ENCODE data around the gene NRP1. TPM values are rescaled to one million over a fixed set of nuclear protein-coding genes. Genes with fewer than 3 reads are reported as not detected.

The NRP1 gene
- total RNA-seq, 1 experiment from 2014 or later, result 555 TPM

DNA sequence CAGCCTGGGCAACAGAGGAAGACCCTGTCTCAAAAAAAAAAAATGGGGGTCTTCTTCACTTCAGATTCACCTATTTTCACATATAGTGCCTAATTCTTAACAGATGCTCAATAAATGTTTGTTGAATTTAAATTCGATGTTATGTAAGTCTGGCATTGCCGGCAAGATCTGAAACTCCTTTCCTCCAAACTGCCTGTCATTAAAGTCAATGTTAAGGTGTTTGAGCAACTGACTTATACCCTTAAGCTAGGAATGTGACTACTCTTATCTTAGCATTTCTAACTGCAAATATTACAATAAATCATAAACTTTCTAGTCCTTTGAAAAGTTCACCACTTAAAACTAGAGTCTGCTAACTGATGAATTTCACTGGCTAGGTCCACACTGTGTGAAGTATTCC, 95.2 kb downstream of the NRP1 start:
- no peaks in the 10 kb centered on the region for H3K9me3 ChIP-seq (ENCODE audit: low read length)
- no peak; the same call in 1 of the 2 replicates for ATAC-seq
- CTCF ChIA-PET, result interaction anchor here (0.5 to 1.4 kb wide), 3 partner anchors 22 to 1517 kb away, joined by 3 to 6 read pairs (median 4); no protein-coding TSS in a partner anchor

DNA sequence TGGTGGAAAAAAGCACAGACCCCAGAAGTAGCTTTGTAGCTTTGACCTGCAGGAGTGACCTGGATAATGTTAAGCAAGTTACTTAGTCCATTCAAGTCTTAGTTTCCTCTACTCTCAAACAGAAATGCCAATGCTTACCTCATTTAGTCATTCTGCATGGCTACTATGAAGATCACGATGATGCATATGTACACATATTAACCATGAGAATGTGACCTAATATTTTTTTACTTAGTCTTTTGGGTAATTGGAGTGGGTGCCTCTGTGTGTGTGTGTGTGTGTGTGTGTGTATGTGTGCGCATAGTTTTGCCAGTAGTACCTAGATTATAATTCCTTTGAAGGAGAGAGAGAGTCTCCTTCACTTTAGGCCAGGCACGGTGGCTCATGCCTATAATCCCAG, 95.8 kb downstream of the NRP1 start:
- Histone ChIP-seq H3K9me3 (ENCODE audit: low read length) (no peaks in the 10 kb centered on the region), H4K20me1 (ENCODE audit: low read length) (no peaks in the 10 kb centered on the region), H3K4me2 (ENCODE audit: low read length) (peak overlapping the region; percentile 50), H3K27me3 (ENCODE audit: low read length) (no peaks in the 10 kb centered on the region), H3K4me1 (ENCODE audit: insufficient read depth, low read length) (peaks cover 61% of the 10 kb centered on the region), H3K79me2 (ENCODE audit: low read length) (peaks cover 33% of the 10 kb centered on the region), H3K4me3 (ENCODE audit: low read length) (peak overlapping the region; percentile 2; the same call in 1 of the 2 replicates), H3F3A (ENCODE audit: low read length, unreplicated experiment) (peaks cover 33% of the 10 kb centered on the region), H3K9ac (ENCODE audit: low read length) (peak overlapping the region; percentile 63), H3K27ac (ENCODE audit: low read length) (peak overlapping the region; percentile 66), H3K36me3 (ENCODE audit: low read depth, low read length) (peaks cover 71% of the 10 kb centered on the region), H2AFZ (ENCODE audit: low read length) (no peak overlapping the region), H3K9me2 (replicated peaks; ENCODE audit: low read length) (no peaks in the 10 kb centered on the region)
- ChIA-PET POLR2A (ENCODE audit: unreplicated experiment) (interaction anchor here (0.6 kb wide), 2 partner anchors 25 to 162 kb away, joined by 3 read pairs; no protein-coding TSS in a partner anchor), CTCF (interaction anchor here (0.7 to 1.4 kb wide), 3 partner anchors 45 to 1518 kb away, joined by 3 to 4 read pairs (median 3); no protein-coding TSS in a partner anchor)
- no TSS peak for BruUV-seq (replicated peaks)
- intact Hi-C loops (cut with micrococcal nuclease), result loop anchor here (1.0 kb wide), 10 partner anchors 10 to 104 kb away; no protein-coding TSS in a partner anchor
- ATAC-seq, result peak; percentile 47
- TF ChIP-seq EZH2 (IDR thresholded peaks at IDR 0.05; ENCODE audit: low read length, unreplicated experiment), result no peak
- TF ChIP-seq EZH2phosphoT487 (IDR thresholded peaks at IDR 0.05; ENCODE audit: borderline replicate concordance, low read length), result no peak
- TF ChIP-seq, protein P1, sequence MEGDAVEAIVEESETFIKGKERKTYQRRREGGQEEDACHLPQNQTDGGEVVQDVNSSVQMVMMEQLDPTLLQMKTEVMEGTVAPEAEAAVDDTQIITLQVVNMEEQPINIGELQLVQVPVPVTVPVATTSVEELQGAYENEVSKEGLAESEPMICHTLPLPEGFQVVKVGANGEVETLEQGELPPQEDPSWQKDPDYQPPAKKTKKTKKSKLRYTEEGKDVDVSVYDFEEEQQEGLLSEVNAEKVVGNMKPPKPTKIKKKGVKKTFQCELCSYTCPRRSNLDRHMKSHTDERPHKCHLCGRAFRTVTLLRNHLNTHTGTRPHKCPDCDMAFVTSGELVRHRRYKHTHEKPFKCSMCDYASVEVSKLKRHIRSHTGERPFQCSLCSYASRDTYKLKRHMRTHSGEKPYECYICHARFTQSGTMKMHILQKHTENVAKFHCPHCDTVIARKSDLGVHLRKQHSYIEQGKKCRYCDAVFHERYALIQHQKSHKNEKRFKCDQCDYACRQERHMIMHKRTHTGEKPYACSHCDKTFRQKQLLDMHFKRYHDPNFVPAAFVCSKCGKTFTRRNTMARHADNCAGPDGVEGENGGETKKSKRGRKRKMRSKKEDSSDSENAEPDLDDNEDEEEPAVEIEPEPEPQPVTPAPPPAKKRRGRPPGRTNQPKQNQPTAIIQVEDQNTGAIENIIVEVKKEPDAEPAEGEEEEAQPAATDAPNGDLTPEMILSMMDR (conservative IDR thresholded peaks at IDR 0.05; ENCODE audit: low read depth, low read length), result no peak
- peak; percentile 100 for DNase-seq

More for the DNA sequence above, 95.2 kb downstream of the NRP1 start:
- H3K4me2 ChIP-seq (ENCODE audit: low read length), result peak overlapping the region; percentile 50
- POLR2A ChIA-PET (ENCODE audit: unreplicated experiment), result interaction anchor here (0.6 to 1.3 kb wide), 6 partner anchors 10 to 165 kb away, joined by 3 to 8 read pairs (median 4); no protein-coding TSS in a partner anchor
- H3K4me1 ChIP-seq (ENCODE audit: insufficient read depth, low read length), result peaks cover 61% of the 10 kb centered on the region
- peak overlapping the region; percentile 66 for H3K27ac ChIP-seq (ENCODE audit: low read length)
- peak overlapping the region; percentile 63 for H3K9ac ChIP-seq (ENCODE audit: low read length)
- TF ChIP-seq EZH2 (IDR thresholded peaks at IDR 0.05; ENCODE audit: low read length, unreplicated experiment), result no peak
- TF ChIP-seq, protein P1 (conservative IDR thresholded peaks at IDR 0.05; ENCODE audit: low read depth, low read length), result no peak
- TF ChIP-seq EZH2phosphoT487 (IDR thresholded peaks at IDR 0.05; ENCODE audit: borderline replicate concordance, low read length), result no peak
- H3K9me2 ChIP-seq (replicated peaks; ENCODE audit: low read length), result no peaks in the 10 kb centered on the region
- H3F3A ChIP-seq (ENCODE audit: low read length, unreplicated experiment), result peaks cover 33% of the 10 kb centered on the region
- no peaks in the 10 kb centered on the region for H3K27me3 ChIP-seq (ENCODE audit: low read length)
- H4K20me1 ChIP-seq (ENCODE audit: low read length), result no peaks in the 10 kb centered on the region
- no TSS peak for BruUV-seq (replicated peaks)
- intact Hi-C loops (cut with micrococcal nuclease), result no loop called here
- peaks cover 71% of the 10 kb centered on the region for H3K36me3 ChIP-seq (ENCODE audit: low read depth, low read length)
- no peak overlapping the region for H3K4me3 ChIP-seq (ENCODE audit: low read length)
- no peak overlapping the region for H2AFZ ChIP-seq (ENCODE audit: low read length)
- DNase-seq, result peak; percentile 59
- peaks cover 29% of the 10 kb centered on the region for H3K79me2 ChIP-seq (ENCODE audit: low read length)

Data from PC-3 (cell line).